ENCODE data around the gene STPG4. TPM values are rescaled to one million over a fixed set of nuclear protein-coding genes. Genes with fewer than 3 reads are reported as not detected.

Gene STPG4
- total RNA-seq, 1 donor from 2014 or later, result not detected

DNA sequence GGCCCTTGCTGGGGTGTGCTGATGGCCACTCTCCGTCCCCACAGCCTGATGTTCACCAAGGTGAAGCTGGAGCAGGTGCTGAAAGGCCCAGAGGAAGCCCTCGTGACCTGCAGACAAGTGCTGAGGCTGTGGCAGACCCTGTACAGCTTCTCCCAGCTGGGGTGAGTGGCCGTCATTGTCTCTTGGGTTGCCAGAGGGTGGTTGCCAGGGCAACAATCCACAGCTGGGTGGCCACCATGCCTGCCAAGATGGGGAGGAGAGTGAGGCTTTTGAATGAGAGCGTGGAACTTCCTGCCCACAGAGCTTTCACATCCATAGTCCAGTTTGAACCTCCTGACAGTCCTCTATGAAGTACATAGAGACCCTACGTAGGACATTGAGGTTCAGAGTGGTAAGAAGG lies 108.8 kb downstream of the STPG4 start:
- Histone ChIP-seq H3K36me3 (ENCODE audit: control insufficient read depth, insufficient read depth, low read length) (peaks cover 4% of the 10 kb centered on the region), H3K4me3 (ENCODE audit: low read depth, low read length) (no peak overlapping the region), H3K27me3 (ENCODE audit: control insufficient read depth, insufficient read depth, low read length) (no peaks in the 10 kb centered on the region)
- TF ChIP-seq, protein P1, sequence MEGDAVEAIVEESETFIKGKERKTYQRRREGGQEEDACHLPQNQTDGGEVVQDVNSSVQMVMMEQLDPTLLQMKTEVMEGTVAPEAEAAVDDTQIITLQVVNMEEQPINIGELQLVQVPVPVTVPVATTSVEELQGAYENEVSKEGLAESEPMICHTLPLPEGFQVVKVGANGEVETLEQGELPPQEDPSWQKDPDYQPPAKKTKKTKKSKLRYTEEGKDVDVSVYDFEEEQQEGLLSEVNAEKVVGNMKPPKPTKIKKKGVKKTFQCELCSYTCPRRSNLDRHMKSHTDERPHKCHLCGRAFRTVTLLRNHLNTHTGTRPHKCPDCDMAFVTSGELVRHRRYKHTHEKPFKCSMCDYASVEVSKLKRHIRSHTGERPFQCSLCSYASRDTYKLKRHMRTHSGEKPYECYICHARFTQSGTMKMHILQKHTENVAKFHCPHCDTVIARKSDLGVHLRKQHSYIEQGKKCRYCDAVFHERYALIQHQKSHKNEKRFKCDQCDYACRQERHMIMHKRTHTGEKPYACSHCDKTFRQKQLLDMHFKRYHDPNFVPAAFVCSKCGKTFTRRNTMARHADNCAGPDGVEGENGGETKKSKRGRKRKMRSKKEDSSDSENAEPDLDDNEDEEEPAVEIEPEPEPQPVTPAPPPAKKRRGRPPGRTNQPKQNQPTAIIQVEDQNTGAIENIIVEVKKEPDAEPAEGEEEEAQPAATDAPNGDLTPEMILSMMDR (IDR thresholded peaks at IDR 0.05; ENCODE audit: insufficient read depth, low read length, poor library complexity, severe bottlenecking), result no peak
- DNase-seq (ENCODE audit: low read depth), result no peak

DNA sequence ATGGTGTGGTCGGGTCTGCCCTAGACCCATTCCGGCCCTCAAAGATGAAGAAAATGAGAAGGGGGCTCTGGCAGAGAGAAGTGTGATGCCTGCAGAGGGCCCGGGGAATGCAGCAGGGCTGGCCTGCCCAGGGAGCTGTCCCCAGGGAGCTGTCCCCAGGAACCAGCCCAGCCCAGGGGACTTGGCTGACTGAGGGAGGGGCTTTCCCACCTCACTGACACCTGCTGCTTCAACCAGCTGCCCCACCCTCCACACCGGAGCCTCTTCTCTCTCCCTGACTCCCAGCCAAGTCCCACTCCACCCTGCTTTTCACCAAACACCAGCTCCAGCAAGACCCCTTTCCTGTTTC lies 111.2 kb downstream of the STPG4 start:
- TF ChIP-seq, protein P1 (IDR thresholded peaks at IDR 0.05; ENCODE audit: insufficient read depth, low read length, poor library complexity, severe bottlenecking), result no peak
- DNase-seq (ENCODE audit: low read depth), result no peak
- no peaks in the 10 kb centered on the region for H3K27me3 ChIP-seq (ENCODE audit: control insufficient read depth, insufficient read depth, low read length)
- H3K4me3 ChIP-seq (ENCODE audit: low read depth, low read length), result no peak overlapping the region
- H3K36me3 ChIP-seq (ENCODE audit: control insufficient read depth, insufficient read depth, low read length), result peaks cover 4% of the 10 kb centered on the region

DNA sequence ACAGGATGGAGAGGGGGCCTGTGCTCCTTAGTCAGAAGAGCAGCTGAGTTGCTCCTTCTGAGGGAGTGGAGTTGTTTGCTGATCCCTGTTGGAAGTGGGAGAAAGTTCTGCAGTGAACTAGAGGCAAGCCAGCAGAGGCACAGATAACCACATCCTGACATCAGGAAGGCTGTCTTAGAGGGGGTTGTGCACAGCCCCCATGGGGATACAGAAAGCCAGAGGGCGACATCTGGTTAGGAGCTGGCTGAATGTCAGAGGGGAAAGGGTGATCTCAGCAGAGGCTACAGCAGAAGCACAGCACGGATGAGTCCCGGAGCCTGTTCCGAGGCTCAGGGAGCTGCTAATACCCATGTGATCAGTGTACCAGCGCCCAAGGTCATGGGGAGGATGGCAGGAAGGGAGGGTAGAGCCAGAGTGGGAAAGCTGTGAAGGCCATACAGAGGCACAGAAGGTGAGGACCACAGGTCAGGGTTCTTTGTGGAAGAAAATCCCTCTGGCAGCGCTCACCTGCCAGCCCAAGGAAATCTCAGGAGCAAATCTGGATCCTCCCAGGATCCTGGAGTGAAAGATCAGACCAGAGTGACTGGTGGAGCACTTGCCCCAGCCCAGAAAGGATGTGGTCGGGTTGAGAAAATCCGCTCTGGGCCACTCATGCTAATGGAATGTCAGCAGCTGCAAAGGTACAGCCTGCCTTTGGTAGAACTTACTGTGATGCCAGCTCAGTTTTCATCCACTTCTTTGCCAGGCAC lies 111.8 kb downstream of the STPG4 start:
- DNase-seq (ENCODE audit: low read depth), result peak; percentile 88
- Histone ChIP-seq H3K27me3 (ENCODE audit: control insufficient read depth, insufficient read depth, low read length) (no peaks in the 10 kb centered on the region), H3K36me3 (ENCODE audit: control insufficient read depth, insufficient read depth, low read length) (peaks cover 4% of the 10 kb centered on the region), H3K4me3 (ENCODE audit: low read depth, low read length) (peak overlapping the region; percentile 1)
- TF ChIP-seq, protein P1 (IDR thresholded peaks at IDR 0.05; ENCODE audit: insufficient read depth, low read length, poor library complexity, severe bottlenecking), result no peak

DNA sequence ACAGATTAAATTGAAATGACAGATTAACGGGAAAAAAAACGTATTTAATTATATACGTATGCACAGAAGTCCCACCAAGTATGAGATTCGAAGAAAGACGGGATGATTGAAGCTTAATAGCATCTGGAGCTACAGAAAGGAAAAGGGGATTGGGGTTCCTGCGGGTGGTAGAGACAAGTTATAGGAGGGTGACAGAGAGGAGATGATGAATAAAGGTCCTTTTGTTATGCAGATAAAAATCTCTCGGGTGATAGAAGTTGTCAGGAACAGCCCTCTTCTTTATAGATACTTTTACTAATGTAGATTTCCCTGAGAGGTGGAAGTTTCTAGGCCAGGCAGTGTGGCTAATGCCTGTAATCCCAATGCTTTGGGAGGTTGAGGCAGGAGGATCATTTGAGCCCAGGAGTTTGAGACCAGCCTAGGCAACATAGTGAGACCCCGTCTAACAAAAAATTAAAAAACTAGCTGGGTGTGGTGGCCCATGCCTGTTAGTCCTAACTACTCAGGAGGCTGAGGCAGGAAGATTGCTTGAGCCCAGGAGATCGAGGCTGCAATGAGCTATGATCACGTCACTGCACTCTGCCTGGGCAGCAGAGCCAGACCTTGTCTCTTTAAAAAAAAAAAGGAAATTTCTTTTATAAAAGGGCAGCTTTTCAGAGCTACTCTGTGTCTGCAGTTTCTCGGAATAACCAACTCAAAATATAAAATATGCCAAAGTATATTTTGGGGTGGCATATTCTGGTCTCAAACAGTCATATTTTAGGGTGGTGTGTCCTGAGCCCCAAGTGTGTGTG lies 113.0 kb downstream of the STPG4 start:
- Histone ChIP-seq H3K4me3 (ENCODE audit: low read depth, low read length) (no peak overlapping the region), H3K36me3 (ENCODE audit: control insufficient read depth, insufficient read depth, low read length) (peaks cover 4% of the 10 kb centered on the region)

DNA sequence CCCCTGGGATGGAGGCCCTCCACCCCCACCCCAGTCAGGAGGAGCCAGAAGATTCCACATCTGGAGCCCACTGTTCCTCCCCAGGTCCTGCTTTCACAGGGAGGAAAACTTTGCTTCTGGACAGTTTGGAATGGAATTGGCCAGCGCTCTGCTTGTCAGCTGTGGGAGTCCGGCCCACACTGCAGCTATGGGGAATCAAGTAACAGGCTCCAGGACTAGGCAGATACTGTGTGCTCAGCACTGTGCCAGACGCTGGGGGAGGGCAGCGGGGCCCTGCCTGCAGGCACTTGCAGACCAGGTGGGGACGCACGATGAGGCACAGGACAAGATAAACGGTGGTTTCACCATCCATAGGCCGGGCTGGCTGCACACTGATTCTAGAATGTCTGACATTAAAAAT lies 114.0 kb downstream of the STPG4 start:
- no peak for DNase-seq (ENCODE audit: low read depth)
- TF ChIP-seq, protein P1 (IDR thresholded peaks at IDR 0.05; ENCODE audit: insufficient read depth, low read length, poor library complexity, severe bottlenecking), result no peak
- no peak overlapping the region for H3K4me3 ChIP-seq (ENCODE audit: low read depth, low read length)
- H3K36me3 ChIP-seq (ENCODE audit: control insufficient read depth, insufficient read depth, low read length), result peaks cover 8% of the 10 kb centered on the region
- H3K27me3 ChIP-seq (ENCODE audit: control insufficient read depth, insufficient read depth, low read length), result no peaks in the 10 kb centered on the region

More for the DNA sequence above, 113.0 kb downstream of the STPG4 start:
- TF ChIP-seq, protein P1 (IDR thresholded peaks at IDR 0.05; ENCODE audit: insufficient read depth, low read length, poor library complexity, severe bottlenecking), result no peak
- no peak for DNase-seq (ENCODE audit: low read depth)
- H3K27me3 ChIP-seq (ENCODE audit: control insufficient read depth, insufficient read depth, low read length), result no peaks in the 10 kb centered on the region

Measured in kidney epithelial cell (primary cell).